GM21619 (cell line): ENCODE measurements around the gene MMP7.

ENCODE experiments used
- ATAC-seq: cut with Tn5 transposase; IDR thresholded peaks from one replicate; pipeline ENCODE4 v1.9.1; 2021; ENCODE audit not compliant: unreplicated experiment

The MMP7 gene

GRCh38 chr11:102530558-102530957, at the start of gene MMP7:
TSS of gene MMP7 (minus strand) at chr11:102530747. CDS start at chr11:102530700, 47 bp downstream.
- peak; percentile 54 for ATAC-seq

- ATAC-seq, result no peak
Measured at GRCh38 chr11:102577723-102578122, 47.2 kb upstream of the MMP7 start.

GRCh38 chr11:102577182-102577581, 46.6 kb upstream of the MMP7 start:
- peak; percentile 45 for ATAC-seq

GRCh38 chr11:102576350-102576749, 45.8 kb upstream of the MMP7 start:
- ATAC-seq, result no peak

DNA sequence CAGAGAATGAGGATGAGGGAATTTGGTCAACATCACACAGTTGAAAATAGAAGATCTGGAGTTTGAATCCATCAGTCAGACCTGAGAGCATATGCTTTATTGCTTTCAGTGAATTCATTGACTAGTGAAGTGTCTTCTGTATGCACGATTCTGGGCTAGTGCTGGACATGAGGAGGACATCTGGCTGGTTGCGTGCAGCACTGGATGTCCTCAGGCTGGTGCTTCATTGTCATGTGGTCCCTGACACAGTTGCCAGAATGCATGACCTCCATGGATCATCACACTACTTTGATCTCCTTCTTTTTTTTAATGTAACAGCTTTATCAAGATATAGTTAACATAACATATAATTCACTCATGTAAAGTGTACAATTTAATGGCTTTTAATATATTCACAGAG, 44.5 kb upstream of the MMP7 start:
- no peak for ATAC-seq

GRCh38 chr11:102573851-102574250, 43.3 kb upstream of the MMP7 start:
- no peak for ATAC-seq

DNA sequence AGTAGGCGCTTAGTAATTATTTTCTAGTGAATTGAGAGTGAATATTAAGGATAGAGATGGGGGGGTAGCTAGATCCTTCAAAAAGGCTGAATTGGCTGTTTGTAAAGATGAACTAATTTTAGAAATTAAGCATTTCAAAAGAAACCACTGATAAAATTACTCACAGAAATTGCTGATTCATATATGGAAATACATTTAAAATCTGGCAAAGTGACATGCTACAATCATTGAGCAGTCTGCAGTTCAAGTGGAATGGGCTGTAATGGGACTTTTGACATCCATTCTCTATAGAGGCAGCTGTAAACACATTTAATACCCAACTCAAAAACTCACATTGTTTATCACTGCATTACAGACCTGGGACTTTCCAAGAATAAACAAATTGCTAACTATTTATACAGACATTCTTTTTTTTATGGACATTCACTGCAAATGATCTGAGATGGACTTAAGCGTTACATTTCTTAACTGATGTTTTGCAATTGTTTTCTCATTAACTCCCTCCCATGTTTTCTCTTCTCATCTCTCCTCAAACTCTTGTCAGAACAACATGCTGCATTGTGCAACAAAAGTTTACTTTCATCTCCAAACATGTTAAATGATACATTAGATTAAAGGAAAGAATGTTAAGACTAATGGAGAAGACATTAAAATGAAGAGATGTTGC, 42.1 kb upstream of the MMP7 start:
- ATAC-seq, result no peak

DNA sequence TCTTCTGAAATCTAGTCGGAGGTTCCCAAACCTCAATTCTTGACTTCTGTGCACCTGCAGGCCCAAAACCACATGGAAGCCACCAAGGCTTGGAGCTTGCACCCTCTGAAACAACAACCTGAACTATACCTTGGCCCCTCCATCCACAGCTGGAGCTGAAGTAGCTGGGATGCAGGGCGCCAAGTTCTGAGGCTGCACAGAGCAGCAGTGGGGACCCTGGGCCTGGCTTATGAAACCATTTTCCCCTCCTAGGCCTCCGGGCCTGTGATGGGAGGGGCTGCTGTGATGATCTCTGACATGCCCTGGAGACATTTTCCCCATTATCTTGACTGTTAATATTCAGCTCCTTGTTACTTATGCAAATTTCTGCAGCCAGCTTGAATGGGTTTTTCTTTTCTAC, 38.3 kb upstream of the MMP7 start:
- ATAC-seq, result no peak

GRCh38 chr11:102566112-102566511, 35.6 kb upstream of the MMP7 start:
- ATAC-seq, result no peak

DNA sequence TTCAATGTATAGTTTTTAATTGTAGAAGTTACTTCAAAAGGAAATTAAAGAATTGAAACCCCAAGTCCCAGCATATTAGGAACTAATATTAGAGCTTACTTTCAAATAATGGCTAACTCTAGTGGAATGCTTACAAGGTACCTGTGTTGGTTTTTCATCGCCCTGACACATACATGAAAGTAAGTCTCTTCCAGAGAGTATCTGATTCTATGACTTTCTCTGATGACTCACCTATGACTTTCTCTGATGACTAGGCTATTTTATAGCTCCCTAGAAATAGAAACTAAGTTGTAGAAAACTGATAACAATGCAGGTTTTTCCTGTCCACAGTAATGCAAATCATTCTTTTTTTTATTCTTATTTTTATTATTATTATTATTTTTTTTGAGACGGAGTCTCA, 33.6 kb upstream of the MMP7 start:
- peak; percentile 64 for ATAC-seq

DNA sequence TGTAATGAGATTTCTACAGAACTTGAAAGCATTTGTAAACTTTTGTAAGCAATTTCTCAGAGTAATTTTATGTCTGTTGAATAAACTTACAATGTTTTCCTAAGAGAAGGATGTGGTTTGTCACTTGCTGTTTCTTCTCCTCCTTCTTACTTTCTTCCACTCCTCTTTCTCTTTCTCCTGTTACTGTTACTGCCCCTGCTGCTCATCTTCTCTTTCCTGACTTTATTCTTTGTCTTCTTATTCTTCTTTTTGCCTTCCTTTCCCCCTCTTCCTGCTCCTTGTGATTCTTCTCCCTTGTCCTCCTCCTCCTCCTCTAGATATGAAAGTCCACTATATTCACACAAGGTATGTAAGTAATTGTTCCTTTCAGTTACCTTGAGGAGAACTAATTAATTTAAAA, 31.1 kb upstream of the MMP7 start:
- no peak for ATAC-seq

GRCh38 chr11:102560555-102561011, 30.0 kb upstream of the MMP7 start:
- peak; percentile 75 for ATAC-seq

- peak; percentile 35 for ATAC-seq
Measured at GRCh38 chr11:102559839-102560238, 29.3 kb upstream of the MMP7 start.

DNA sequence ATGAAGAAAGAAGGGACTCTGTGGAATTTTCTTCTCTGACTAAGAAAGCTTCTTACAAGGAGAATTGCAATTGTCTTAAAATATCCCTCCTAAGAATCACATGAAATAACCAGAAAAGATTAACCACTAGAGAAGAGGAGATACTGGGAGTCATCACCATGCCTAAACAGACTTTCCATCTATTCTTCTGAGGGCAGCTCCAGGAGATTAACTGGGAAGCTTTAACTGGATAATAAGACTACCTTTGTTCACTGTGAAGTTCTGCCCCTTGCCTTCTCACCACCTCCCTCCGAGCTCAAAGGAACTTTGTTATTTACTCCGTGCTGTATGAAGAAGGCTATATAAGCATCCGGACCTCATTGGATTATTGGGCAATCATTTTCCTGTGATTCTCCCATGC, 24.5 kb upstream of the MMP7 start:
- no peak for ATAC-seq

DNA sequence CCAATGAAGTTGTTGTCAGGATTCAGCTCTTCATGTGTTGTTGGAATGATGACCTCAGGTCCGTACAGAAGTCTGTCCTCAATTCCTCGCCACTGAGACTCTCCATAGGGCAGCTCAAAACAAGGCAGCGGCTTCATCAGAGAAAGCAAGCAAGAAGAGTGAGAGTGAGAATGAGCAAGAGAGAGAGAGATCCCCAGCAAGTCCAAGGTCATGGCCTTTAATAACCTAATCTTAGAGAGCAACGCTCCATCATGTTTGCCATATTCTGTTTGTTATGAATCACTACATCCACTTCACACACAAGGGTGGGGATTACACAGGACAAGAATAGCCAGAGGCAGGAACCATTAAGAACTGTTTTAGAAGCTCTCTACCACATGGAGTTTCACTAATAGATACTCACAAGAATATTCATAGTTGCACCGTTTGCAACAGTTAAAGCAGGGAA, 23.3 kb upstream of the MMP7 start:
- peak; percentile 76 for ATAC-seq

GRCh38 chr11:102552447-102553194, 22.1 kb upstream of the MMP7 start:
- no peak for ATAC-seq

DNA sequence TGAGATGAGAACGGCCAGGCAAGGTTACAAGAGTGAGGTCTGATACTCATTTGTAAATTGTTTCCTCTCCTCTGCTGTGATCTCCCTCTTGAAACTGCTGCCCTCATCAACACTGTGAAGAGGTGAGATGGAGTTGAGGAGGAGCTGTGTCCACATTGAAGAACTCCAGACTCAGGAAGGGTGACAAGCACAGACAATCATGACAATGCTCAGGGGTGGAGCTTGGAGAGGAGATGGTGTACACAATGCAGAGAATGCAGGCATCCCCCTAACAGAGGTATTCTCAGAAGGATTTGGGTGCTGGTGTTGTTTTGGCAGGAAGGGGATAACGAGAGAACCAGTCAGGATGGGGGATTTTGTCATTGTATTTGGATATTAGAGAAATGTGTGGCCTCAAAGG, 21.5 kb upstream of the MMP7 start:
- no peak for ATAC-seq

- no peak for ATAC-seq
Measured at GRCh38 chr11:102551169-102551781, 20.7 kb upstream of the MMP7 start.

DNA sequence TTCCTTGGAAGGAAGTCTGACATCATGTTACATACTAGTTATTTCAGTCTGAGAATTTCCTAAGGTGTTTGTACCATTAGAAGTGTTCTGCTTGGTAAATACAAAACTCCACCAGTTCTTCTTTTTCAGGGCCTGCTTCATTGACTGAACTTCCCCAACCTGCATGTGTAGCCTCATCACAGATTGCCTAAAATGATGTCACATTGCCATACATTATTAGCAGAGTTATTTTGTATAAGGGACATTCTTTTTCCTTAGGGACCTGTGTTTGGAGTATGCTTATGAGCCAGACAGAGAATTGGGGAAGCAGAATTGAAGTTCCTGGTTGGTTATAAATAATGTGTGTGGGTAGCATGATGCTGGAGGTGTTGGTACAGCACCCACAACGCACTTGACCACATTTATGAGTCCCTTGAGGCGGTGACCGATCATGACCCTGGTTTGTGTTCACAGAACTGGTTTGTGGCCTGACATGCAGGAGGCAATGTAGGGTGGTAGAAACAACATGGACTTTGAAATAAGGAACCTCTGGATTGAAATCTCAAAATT, 16.4 kb upstream of the MMP7 start:
- ATAC-seq, result peak; percentile 72

- peak; percentile 47 for ATAC-seq
Measured at GRCh38 chr11:102546427-102546826, 15.9 kb upstream of the MMP7 start.

GRCh38 chr11:102545701-102546100, 15.2 kb upstream of the MMP7 start:
- no peak for ATAC-seq

- no peak for ATAC-seq
Measured at GRCh38 chr11:102544594-102544993, 14.0 kb upstream of the MMP7 start.
